Posterior vena cava (tissue), 2 donors: ENCODE measurements around the gene KIF19. TPM values are rescaled to one million over a fixed set of nuclear protein-coding genes. Genes with fewer than 3 reads are reported as not detected.
"Not testable (repeated sequence)": the region's sequence is repeated elsewhere in the genome, so short reads cannot be mapped to it uniquely, and the experiment has no call there.

Source experiments
- DNase-seq: peaks from one replicate; pipeline ENCODE4 v3.0.0-alpha.2; 2020; ENCODE audit warnings: low spot score
- intact Hi-C, 2 donors: fragments of 100-400 bp; cut with DNase I; formaldehyde crosslinking; loops; one replicate each; pipeline versions ENCODE4 v1.14.1 to v1.14.2; 2022 to 2023
- total RNA-seq, 2 donors: library from RNA; stranded (reverse); fragmentation: NEBNext Ultra II Directional; extraction: Animal tissue kit (Norgen Biotek cat#: 25700); gene quantifications; one replicate each; pipeline ENCODE4 v1.2.1, GENCODE V29; 2021
- donor health status: DM: yes; HTN: yes; CAD: no.
- donor health status: DM: yes; HTN: yes; CAD: no.

Gene KIF19
- total RNA-seq, 2 donors from 2014 or later, result 1.4 to 2.3 TPM

DNA sequence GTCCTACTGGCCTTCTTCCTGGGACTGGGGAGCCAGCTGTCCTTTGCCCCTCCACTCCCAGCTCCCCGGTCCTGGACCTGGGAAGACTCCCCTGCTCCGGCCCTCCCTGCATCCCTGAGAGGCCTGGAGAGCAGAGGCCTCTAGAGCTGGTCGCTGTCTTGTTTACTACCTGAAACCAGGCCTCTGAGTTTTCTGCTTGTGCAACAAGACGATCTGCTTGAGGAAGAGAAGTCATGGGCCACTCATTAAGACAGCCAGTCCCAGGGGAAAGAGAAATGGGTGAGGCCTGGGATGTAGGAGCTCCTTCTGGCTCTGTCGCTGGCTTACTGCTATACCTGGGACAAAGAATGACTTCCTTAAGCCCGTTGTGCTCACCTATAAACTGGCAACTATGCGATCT lies 76.0 kb downstream of the KIF19 start:
- intact Hi-C loops, result no loop called here
- DNase-seq, result no peak

- intact Hi-C loops, result loop anchor here in 1 of 2 donors (2.0 kb wide), 1 partner anchor 45 kb away; no protein-coding TSS in a partner anchor
Observed at GRCh38 chr17:74403512-74404137, 77.6 kb downstream of the KIF19 start.

DNA sequence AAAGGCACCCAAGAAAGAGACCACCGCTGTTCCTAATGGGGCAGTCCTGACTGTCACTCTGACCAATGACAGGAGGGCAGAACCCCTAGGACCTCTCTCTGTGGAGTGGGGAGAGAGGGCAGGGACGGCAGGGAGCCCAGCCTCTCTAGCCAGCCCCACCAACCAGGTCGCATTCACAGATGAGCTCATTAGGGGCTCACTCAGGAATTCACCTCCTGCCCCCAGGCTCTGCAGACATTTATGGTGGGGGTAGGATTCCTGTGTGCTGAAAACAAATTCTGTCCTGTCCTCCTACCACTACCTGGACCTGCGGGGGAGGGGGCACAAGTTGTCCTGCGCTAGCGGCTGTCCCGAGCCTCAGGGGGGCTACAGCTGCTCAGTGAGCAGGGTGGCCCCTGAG lies 78.2 kb downstream of the KIF19 start:
- intact Hi-C loops, result loop anchor here in 1 of 2 donors (2.0 kb wide), 1 partner anchor 45 kb away; no protein-coding TSS in a partner anchor
- no peak for DNase-seq

More at GRCh38 chr17:74403512-74404137, 77.6 kb downstream of the KIF19 start:
- DNase-seq, result no peak

GRCh38 chr17:74404789-74405188 lies 78.8 kb downstream of the KIF19 start:
- intact Hi-C loops, result loop anchor here in 1 of 2 donors (2.0 kb wide), 1 partner anchor 46 kb away; no protein-coding TSS in a partner anchor
- DNase-seq, result no peak

DNA sequence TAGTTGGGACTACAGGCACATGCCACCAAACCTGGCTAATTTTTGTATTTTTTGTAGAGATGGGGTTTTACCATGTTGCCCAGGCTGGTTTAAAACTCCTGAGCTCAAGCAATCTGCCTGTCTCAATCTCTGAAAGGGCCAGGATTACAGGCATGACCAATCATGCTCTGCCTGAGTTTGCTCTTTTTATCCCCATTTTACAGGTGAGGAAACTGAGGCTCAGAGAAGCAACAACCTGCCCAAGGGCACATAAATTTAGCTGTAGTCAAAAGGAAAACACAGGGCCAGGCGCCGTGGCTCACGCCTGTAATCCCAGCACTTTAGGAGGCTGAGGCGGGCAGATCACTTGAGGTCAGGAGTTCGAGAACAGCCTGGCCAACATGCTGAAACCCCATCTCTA lies 79.3 kb downstream of the KIF19 start:
- DNase-seq, result not testable (repeated sequence)
- intact Hi-C loops, result loop anchor here in 1 of 2 donors (2.0 kb wide), 1 partner anchor 47 kb away; no protein-coding TSS in a partner anchor

Other genes with a start within 250 kb of the KIF19 start
- gene RPL38, start 122.5 kb upstream of the KIF19 start, total RNA-seq, result 100 to 1,000 TPM; 560 to 702 TPM
- gene TTYH2, start 112.7 kb upstream of the KIF19 start, total RNA-seq, result 1 to 10 TPM; 3.2 to 5.5 TPM
- not detected for gene DNAI2, start 52.0 kb upstream of the KIF19 start, total RNA-seq
- gene BTBD17, start 35.6 kb downstream of the KIF19 start, total RNA-seq, result not detected
- gene GPR142, start 41.3 kb downstream of the KIF19 start, total RNA-seq, result under 1 TPM in 1 of 2 donors, not detected in 1; 0.14 TPM
- 10 to 100 TPM in 1 of 2 donors, 1 to 10 TPM in 1; 7.3 to 12.9 TPM for gene GPRC5C, start 105.9 kb downstream of the KIF19 start, total RNA-seq
- 1 to 10 TPM; 5.9 to 8.5 TPM for gene CD300A, start 140.4 kb downstream of the KIF19 start, total RNA-seq
- under 1 TPM; 0.23 to 0.62 TPM for gene CD300LB, start 205.2 kb downstream of the KIF19 start, total RNA-seq
- 1 to 10 TPM; 2.1 to 4.7 TPM for gene CD300C, start 219.9 kb downstream of the KIF19 start, total RNA-seq
- 1 to 10 TPM in 1 of 2 donors, not detected in 1; 1.2 TPM for gene CD300H, start 241.3 kb downstream of the KIF19 start, total RNA-seq